H9 (cell line): Measurements from ENCODE around the gene ZNF366. TPM values are rescaled to one million over a fixed set of nuclear protein-coding genes. Genes with fewer than 3 reads are reported as not detected.

Experiments used
- DNase-seq: peaks from one replicate; pipeline ENCODE4 v3.0.0-alpha.2; 2017
- H2AFZ ChIP-seq: one replicate; pipeline ENCODE4 v1.6.1; 2013; ENCODE audit warnings: mild to moderate bottlenecking, low read length, control low read depth, moderate library complexity
- H2AK5ac ChIP-seq: 2 replicates; pipeline ENCODE4 v1.6.1; 2013; ENCODE audit warnings: low read length, control low read depth, mixed read lengths; ENCODE audit not compliant: insufficient read length
- H2BK120ac ChIP-seq: one replicate; pipeline ENCODE4 v1.6.1; 2013; ENCODE audit warnings: low read depth, mild to moderate bottlenecking, low read length, control low read depth, inconsistent platforms; ENCODE audit not compliant: poor library complexity, severe bottlenecking
- H2BK12ac ChIP-seq: 2 replicates; pipeline ENCODE4 v1.6.1; 2013; ENCODE audit warnings: low read length, control low read depth, mixed read lengths, low read depth; ENCODE audit not compliant: insufficient read length
- H2BK15ac ChIP-seq: 2 replicates; pipeline ENCODE4 v1.6.1; 2013; ENCODE audit warnings: low read depth, low read length, control low read depth
- H2BK20ac ChIP-seq: one replicate; pipeline ENCODE4 v1.6.1; 2013; ENCODE audit warnings: low read depth, mild to moderate bottlenecking, low read length, control low read depth, inconsistent platforms; ENCODE audit not compliant: poor library complexity, severe bottlenecking
- H2BK5ac ChIP-seq: 2 replicates; pipeline ENCODE4 v1.6.1; 2013; ENCODE audit warnings: low read length, control low read depth, mixed read lengths; ENCODE audit not compliant: insufficient read length
- H3K14ac ChIP-seq: 2 replicates; pipeline ENCODE4 v1.6.1; 2013; ENCODE audit warnings: low read length, control low read depth; ENCODE audit not compliant: insufficient read depth
- H3K18ac ChIP-seq: 2 replicates; pipeline ENCODE4 v1.6.1; 2013; ENCODE audit warnings: low read depth, mild to moderate bottlenecking, mixed read lengths, low read length, control low read depth; ENCODE audit not compliant: insufficient read length
- H3K23ac ChIP-seq: 2 replicates; pipeline ENCODE4 v1.6.1; 2013; ENCODE audit warnings: low read length, control low read depth, mixed read lengths, low read depth; ENCODE audit not compliant: insufficient read length
- H3K23me2 ChIP-seq: 2 replicates; pipeline ENCODE4 v1.6.1; 2013; ENCODE audit warnings: low read depth, mild to moderate bottlenecking, mixed read lengths, low read length, control low read depth; ENCODE audit not compliant: insufficient read length, poor library complexity, severe bottlenecking
- H3K27ac ChIP-seq: 2 replicates; pipeline ENCODE4 v1.5.1; 2013; ENCODE audit warnings: low read length, control low read depth, mixed read lengths, low read depth; ENCODE audit not compliant: insufficient read length
- H3K27me3 ChIP-seq: 2 replicates; pipeline ENCODE4 v1.6.1; 2013; ENCODE audit warnings: low read length, control low read depth, inconsistent platforms; ENCODE audit not compliant: insufficient read depth
- H3K4ac ChIP-seq: 2 replicates; pipeline ENCODE4 v1.6.1; 2013; ENCODE audit warnings: low read depth, mild to moderate bottlenecking, control low read depth, inconsistent platforms, low read length, moderate library complexity
- H3K4me1 ChIP-seq: 2 replicates; pipeline ENCODE4 v1.6.1; 2013; ENCODE audit warnings: low read length, control low read depth, inconsistent platforms; ENCODE audit not compliant: insufficient read depth
- H3K4me2 ChIP-seq: 2 replicates; pipeline ENCODE4 v1.6.1; 2013; ENCODE audit warnings: low read length, control low read depth, mixed read lengths; ENCODE audit not compliant: insufficient read length, insufficient read depth
- H3K56ac ChIP-seq: 2 replicates; pipeline ENCODE4 v1.6.1; 2013; ENCODE audit warnings: low read depth, mild to moderate bottlenecking, mixed read lengths, low read length, control low read depth; ENCODE audit not compliant: insufficient read length
- H3K79me1 ChIP-seq: 2 replicates; pipeline ENCODE4 v1.6.1; 2013; ENCODE audit warnings: low read depth, mild to moderate bottlenecking, moderate library complexity, low read length, control low read depth, inconsistent platforms; ENCODE audit not compliant: insufficient read depth, poor library complexity, severe bottlenecking
- H3K79me2 ChIP-seq: 2 replicates; pipeline ENCODE4 v1.6.1; 2013; ENCODE audit warnings: low read length, control low read depth, inconsistent platforms; ENCODE audit not compliant: insufficient read depth
- H3K9ac ChIP-seq: 2 replicates; pipeline ENCODE4 v1.6.1; 2013; ENCODE audit warnings: low read length, control low read depth, mixed read lengths; ENCODE audit not compliant: insufficient read length; ENCODE audit errors: extremely low read depth
- H3K9me3 ChIP-seq: one replicate; pipeline ENCODE4 v1.6.1; 2013; ENCODE audit warnings: low read depth, low read length, inconsistent platforms; ENCODE audit not compliant: control insufficient read depth
- H3T11ph ChIP-seq: one replicate; pipeline ENCODE4 v1.6.1; 2013; ENCODE audit warnings: mild to moderate bottlenecking, low read length, control low read depth, inconsistent platforms
- H4K20me1 ChIP-seq: one replicate; pipeline ENCODE4 v1.6.1; 2013; ENCODE audit not compliant: control insufficient read depth, insufficient read length, insufficient read depth
- H4K5ac ChIP-seq: 2 replicates; pipeline ENCODE4 v1.6.1; 2013; ENCODE audit warnings: low read depth, mild to moderate bottlenecking, mixed read lengths, low read length, control low read depth; ENCODE audit not compliant: insufficient read length
- H4K8ac ChIP-seq: replicated peaks from 2 replicates; pipeline ENCODE4 v1.6.1; 2013; ENCODE audit warnings: low read length, control low read depth, mixed read lengths, low read depth; ENCODE audit not compliant: insufficient read length
- H4K91ac ChIP-seq: 2 replicates; pipeline ENCODE4 v1.6.1; 2013; ENCODE audit warnings: low read depth, mild to moderate bottlenecking, moderate library complexity, mixed read lengths, low read length, control low read depth; ENCODE audit not compliant: insufficient read length
- H3K27ac Mint-ChIP-seq, 3 experiments: 2 replicates in 2 of 3; 3 replicates in 1 of 3; pipeline ENCODE4 v1.8.0; 2020 to 2021; ENCODE audit warnings: mixed read lengths in 3 of 3, mild to moderate bottlenecking in 1 of 3, moderate library complexity in 1 of 3
- H3K27me3 Mint-ChIP-seq: 2 replicates; pipeline ENCODE4 v1.8.0; 2021; ENCODE audit warnings: low read depth, mild to moderate bottlenecking, moderate library complexity, mixed read lengths
- H3K36me3 Mint-ChIP-seq, 3 experiments: 2 replicates in 2 of 3; 3 replicates in 1 of 3; pipeline ENCODE4 v1.8.0; 2020 to 2021; ENCODE audit warnings: low read depth in 3 of 3, mixed read lengths in 3 of 3; ENCODE audit not compliant: insufficient read depth in 1 of 3
- H3K4me1 Mint-ChIP-seq, 2 experiments: 2 replicates each; pipeline ENCODE4 v1.8.0; 2020; ENCODE audit warnings: mixed read lengths in 2 of 2
- H3K4me3 Mint-ChIP-seq, 2 experiments: 2 replicates in 1 of 2; 3 replicates in 1 of 2; pipeline ENCODE4 v1.8.0; 2020 to 2021; ENCODE audit warnings: mild to moderate bottlenecking in 2 of 2, mixed read lengths in 2 of 2, moderate library complexity in 1 of 2
- H3K9me3 Mint-ChIP-seq, 2 experiments: 2 replicates in 1 of 2; 3 replicates in 1 of 2; pipeline ENCODE4 v1.8.0; 2020; ENCODE audit warnings: mild to moderate bottlenecking in 2 of 2, mixed read lengths in 2 of 2, moderate library complexity in 1 of 2
- CTCF ChIP-seq: fragments of 200-600 bp; sonication (generic); conservative IDR thresholded peaks from 3 replicates; pipeline ENCODE4 v1.8.0; 2021; ENCODE audit warnings: antibody characterized with exemption, mild to moderate bottlenecking
- WGBS: extraction: QIAGEN DNeasy Blood & Tissue Kit; methylation state at CpG from one replicate; pipeline ENCODE4 v1.1.7; 2013; ENCODE audit warnings: missing lambda C conversion rate, low lambda C conversion rate, mixed read lengths; ENCODE audit not compliant: insufficient read length; ENCODE audit errors: extremely low coverage; 5-methylcytosine and 5-hydroxymethylcytosine counted together
- total RNA-seq: library from RNA; stranded (reverse); gene quantifications from 2 replicates; pipeline ENCODE4 v1.2.1, GENCODE V29; 2021

Gene ZNF366
- total RNA-seq, 1 experiment from 2014 or later, result not detected

- Histone ChIP-seq H3K9me3 (no peaks in the 10 kb centered on the region), H3K27ac (no peak overlapping the region), H3K4me2 (no peak overlapping the region), H3K79me2 (no peaks in the 10 kb centered on the region), H4K91ac (no peak overlapping the region), H3K14ac (no peak overlapping the region), H2BK5ac (no peak overlapping the region), H2BK12ac (no peak overlapping the region), H3K4me1 (no peaks in the 10 kb centered on the region), H3K9ac (no peak overlapping the region), H3K23me2 (no peaks in the 10 kb centered on the region), H3K27me3 (no peaks in the 10 kb centered on the region), H3K56ac (no peak overlapping the region), H3K23ac (no peak overlapping the region), H2AK5ac (no peak overlapping the region), H4K5ac (no peak overlapping the region), H4K20me1 (no peaks in the 10 kb centered on the region), H2BK120ac (no peak overlapping the region), H2BK15ac (no peak overlapping the region), H3K18ac (no peak overlapping the region), H3K4ac (no peak overlapping the region), H2AFZ (no peak overlapping the region), H4K8ac (no peak overlapping the region), H2BK20ac (no peak overlapping the region), H3K79me1 (no peaks in the 10 kb centered on the region), H3T11ph (no peak overlapping the region)
- Mint-ChIP-seq H3K27me3 (peaks cover 1% of the 10 kb centered on the region), H3K36me3 (no peaks in the 10 kb centered on the region), H3K27ac (no peak overlapping the region), H3K9me3 (no peaks in the 10 kb centered on the region), H3K4me1 (peaks cover 0 to 4% of the 10 kb centered on the region in 2 experiments; a peak in 1 of 4 replicates), H3K4me3 (no peak overlapping the region)
- WGBS, result no CpG with 5 or more reads among the region's 6 CpGs
- peak; percentile 43 for DNase-seq
- TF ChIP-seq CTCF, result no peak
Observed at GRCh38 chr5:72427488-72428437, 79.4 kb downstream of the ZNF366 start.
